Spinal cord (tissue), 10 donors: ENCODE measurements around the gene RPL19. TPM values are rescaled to one million over a fixed set of nuclear protein-coding genes. Genes with fewer than 3 reads are reported as not detected.

Experiments used
- DNase-seq, 6 donors: peaks; one replicate each; pipeline versions ENCODE4 v3.0.0 to v3.0.0-alpha.2; 2013 to 2015; ENCODE audit warnings: low spot score in 6 of 6, low read depth in 4 of 6
- H3K27ac ChIP-seq: one replicate; pipeline ENCODE4 v1.5.1; 2013; ENCODE audit warnings: low read depth, low read length, control low read depth
- H3K27me3 ChIP-seq: one replicate; pipeline ENCODE4 v1.6.1; 2013; ENCODE audit warnings: low read length; ENCODE audit not compliant: control insufficient read depth, insufficient read depth
- H3K36me3 ChIP-seq: one replicate; pipeline ENCODE4 v1.6.1; 2013; ENCODE audit warnings: low read length; ENCODE audit not compliant: control insufficient read depth, insufficient read depth
- H3K4me1 ChIP-seq: one replicate; pipeline ENCODE4 v1.6.1; 2013; ENCODE audit warnings: low read length; ENCODE audit not compliant: control insufficient read depth, insufficient read depth
- H3K4me3 ChIP-seq: one replicate; pipeline ENCODE4 v1.5.1; 2013; ENCODE audit warnings: low read depth, low read length, control low read depth
- H3K9me3 ChIP-seq: one replicate; pipeline ENCODE4 v1.6.1; 2013; ENCODE audit warnings: low read length; ENCODE audit not compliant: control insufficient read depth, insufficient read depth
- WGBS: methylation state at CpG from one replicate; pipeline ENCODE4 v1.1.5; 2013; ENCODE audit warnings: missing lambda C conversion rate; ENCODE audit not compliant: insufficient coverage; 5-methylcytosine and 5-hydroxymethylcytosine counted together
- polyA plus RNA-seq, 2 donors: library from polyadenylated mRNA; unstranded; fragments of 120-200 nt; gene quantifications; one replicate each; pipeline ENCODE4 v1.2.1, GENCODE V29; 2013; ENCODE audit not compliant: insufficient read length in 2 of 2
- total RNA-seq, 2 donors: library from RNA; depleted of rRNA in 1 of 2; stranded (reverse); fragments of 120-200 nt in 1 of 2; fragments of >200 nt in 1 of 2; gene quantifications; one replicate each; pipeline versions ENCODE4 v1.2.3 to v1.2.4, GENCODE V29; 2013 to 2014
- donor health status: healthy.

The RPL19 gene
- total and polyA plus RNA-seq, 4 donors: 650 to 2,773 (median 1,270) TPM

DNA sequence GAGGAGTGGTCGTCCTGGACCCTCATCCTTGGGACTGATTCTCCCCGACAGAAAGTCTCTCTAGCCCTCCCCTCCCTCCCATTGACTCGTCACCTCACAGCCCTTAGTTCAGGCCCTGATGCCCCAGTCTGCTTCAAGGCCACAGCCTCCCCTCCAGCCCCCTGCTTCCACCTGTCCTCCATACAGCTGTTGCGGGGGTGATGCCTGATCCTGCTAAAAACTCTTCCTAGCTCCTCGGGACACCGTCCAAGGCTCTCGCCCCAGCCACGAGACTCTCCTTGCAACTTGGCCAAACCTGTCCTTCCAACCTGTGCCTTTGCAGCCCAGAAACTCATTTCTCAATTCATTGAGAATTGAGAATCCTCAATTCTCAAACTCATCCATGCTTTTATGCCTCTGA lies 18.8 kb downstream of the RPL19 start:
- 77% methylated on average over 6 of the region's 8 CpGs for WGBS
- H3K27me3 ChIP-seq: peaks cover 2% of the 10 kb centered on the region
- no peak for DNase-seq
- no peak overlapping the region for H3K27ac ChIP-seq
- no peaks in the 10 kb centered on the region for H3K9me3 ChIP-seq
- no peak overlapping the region for H3K4me3 ChIP-seq
- H3K4me1 ChIP-seq: peaks cover 30% of the 10 kb centered on the region
- peaks cover 24% of the 10 kb centered on the region for H3K36me3 ChIP-seq

GRCh38 chr17:39219647-39220154 lies 19.6 kb downstream of the RPL19 start:
- peaks cover 35% of the 10 kb centered on the region for H3K4me1 ChIP-seq
- DNase-seq: peak in 3 of 6 donors; percentile 58 to 92 (median 61)
- peaks cover 5% of the 10 kb centered on the region for H3K27me3 ChIP-seq
- H3K36me3 ChIP-seq: peaks cover 17% of the 10 kb centered on the region
- no peak overlapping the region for H3K4me3 ChIP-seq
- WGBS: 39% methylated on average over 8 of the region's 8 CpGs
- H3K9me3 ChIP-seq: no peaks in the 10 kb centered on the region
- H3K27ac ChIP-seq: no peak overlapping the region

GRCh38 chr17:39221572-39221971 lies 21.5 kb downstream of the RPL19 start:
- Histone ChIP-seq H3K4me3 (no peak overlapping the region), H3K4me1 (peaks cover 50% of the 10 kb centered on the region), H3K36me3 (peaks cover 14% of the 10 kb centered on the region), H3K27ac (no peak overlapping the region), H3K27me3 (peaks cover 18% of the 10 kb centered on the region), H3K9me3 (no peaks in the 10 kb centered on the region)
- DNase-seq: no peak
- 90% methylated on average over 6 of the region's 6 CpGs for WGBS

- no peak overlapping the region for H3K4me3 ChIP-seq
- H3K4me1 ChIP-seq: peaks cover 50% of the 10 kb centered on the region
- WGBS: 90% methylated on average over 6 of the region's 7 CpGs
- no peak overlapping the region for H3K27ac ChIP-seq
- H3K27me3 ChIP-seq: peaks cover 16% of the 10 kb centered on the region
- peaks cover 8% of the 10 kb centered on the region for H3K36me3 ChIP-seq
- no peaks in the 10 kb centered on the region for H3K9me3 ChIP-seq
- no peak for DNase-seq
Measured at GRCh38 chr17:39222151-39222550, 22.1 kb downstream of the RPL19 start.

DNA sequence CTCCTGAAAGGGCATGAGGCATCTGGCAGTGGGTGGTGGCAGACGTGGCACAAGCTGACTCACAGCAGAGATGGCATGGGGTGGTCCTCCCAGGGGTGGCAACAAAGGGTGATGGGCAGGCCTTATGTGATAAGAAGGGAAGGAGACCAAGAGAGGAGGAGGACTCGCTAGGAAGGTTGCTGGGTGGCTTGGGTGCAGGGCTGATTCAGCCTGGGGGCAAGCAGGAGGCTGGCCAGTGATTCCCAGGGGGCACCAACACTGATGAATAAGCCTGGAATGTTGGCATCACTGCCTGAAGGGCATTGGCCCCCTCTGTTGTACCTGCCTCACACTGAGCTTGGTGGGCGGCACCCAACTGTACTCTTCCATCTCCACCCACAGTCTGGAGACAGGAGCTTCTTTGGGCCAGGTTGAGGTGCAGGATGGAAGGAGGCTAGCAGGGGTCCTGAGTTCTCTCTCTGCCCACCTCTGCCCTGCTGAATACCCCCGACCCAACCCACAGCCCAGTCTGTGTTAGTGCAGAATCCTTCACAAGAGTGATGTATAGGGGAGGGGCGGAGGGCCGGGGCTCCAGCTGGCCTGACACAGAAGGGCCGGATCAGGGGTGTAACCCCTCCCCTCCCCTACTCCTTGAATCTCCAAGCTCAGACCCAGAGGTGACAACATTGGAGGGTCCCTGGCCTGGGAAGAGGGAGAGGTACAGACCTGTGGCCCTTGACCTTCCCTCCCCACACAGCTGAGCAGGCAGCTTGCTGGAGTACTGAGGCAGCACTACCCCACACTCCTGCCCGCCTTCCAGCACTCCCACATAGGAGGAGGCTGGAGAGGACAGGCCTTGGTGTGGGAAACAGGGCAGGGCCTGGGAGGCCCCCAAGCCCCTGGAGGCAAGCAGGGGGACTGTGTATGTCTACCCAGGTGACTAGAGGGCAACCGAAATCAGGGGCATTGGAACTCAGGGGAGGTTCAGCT lies 23.1 kb downstream of the RPL19 start:
- H3K27me3 ChIP-seq: peaks cover 25% of the 10 kb centered on the region

GRCh38 chr17:39223907-39224777 lies 24.1 kb downstream of the RPL19 start:
- H3K4me1 ChIP-seq: peaks cover 37% of the 10 kb centered on the region
- peak overlapping the region; percentile 12 for H3K4me3 ChIP-seq
- 15% methylated on average over 19 of the region's 33 CpGs for WGBS
- H3K36me3 ChIP-seq: peaks cover 5% of the 10 kb centered on the region
- no peak for DNase-seq
- H3K27ac ChIP-seq: no peak overlapping the region
- H3K9me3 ChIP-seq: no peaks in the 10 kb centered on the region
- H3K27me3 ChIP-seq: peaks cover 25% of the 10 kb centered on the region

More for the DNA sequence above, 23.1 kb downstream of the RPL19 start:
- no peak for DNase-seq
- Histone ChIP-seq H3K36me3 (peaks cover 5% of the 10 kb centered on the region), H3K9me3 (no peaks in the 10 kb centered on the region), H3K4me3 (no peak overlapping the region), H3K4me1 (peaks cover 43% of the 10 kb centered on the region), H3K27ac (no peak overlapping the region)
- WGBS: 85% methylated on average over 3 of the region's 9 CpGs

- DNase-seq: peak in 2 of 6 donors; percentile 28 to 30
- peaks cover 25% of the 10 kb centered on the region for H3K27me3 ChIP-seq
Measured at GRCh38 chr17:39224778-39225307, 24.8 kb downstream of the RPL19 start.

GRCh38 chr17:39225308-39225958 lies 25.4 kb downstream of the RPL19 start, which contains the start of gene STAC2:
Gene STAC2 (minus strand): TSS chr17:39225945. CDS start chr17:39225502, 443 bp downstream.
- under 1% methylated on average over 57 of the region's 71 CpGs for WGBS

More at GRCh38 chr17:39224778-39225307, 24.8 kb downstream of the RPL19 start:
- Histone ChIP-seq H3K4me1 (peaks cover 30% of the 10 kb centered on the region), H3K4me3 (peak overlapping the region; percentile 33), H3K36me3 (peaks cover 5% of the 10 kb centered on the region), H3K9me3 (no peaks in the 10 kb centered on the region), H3K27ac (no peak overlapping the region)
- WGBS: 1% methylated on average over 68 of the region's 68 CpGs

More at GRCh38 chr17:39225308-39225958, 25.4 kb downstream of the RPL19 start, which contains the start of gene STAC2:
- no peak for DNase-seq
- H3K27ac ChIP-seq: no peak within 1 kb of the TSS
- peaks cover 25% of the 10 kb centered on the region for H3K27me3 ChIP-seq
- no peaks in the 10 kb centered on the region for H3K9me3 ChIP-seq
- H3K4me1 ChIP-seq: peaks cover 24% of the 10 kb centered on the region
- peaks cover 5% of the 10 kb centered on the region for H3K36me3 ChIP-seq
- H3K4me3 ChIP-seq: peak within 1 kb of the TSS; percentile 45
